GM23338 (cell line): ENCODE measurements around the gene KNG1. TPM values are rescaled to one million over a fixed set of nuclear protein-coding genes. Genes with fewer than 3 reads are reported as not detected.
"Not testable (repeated sequence)": the region's sequence is repeated elsewhere in the genome, so short reads cannot be mapped to it uniquely, and the experiment has no call there.

Experiments
- ATAC-seq: fragments of 200-7000 bp; cut with Tn5 transposase; 3 replicates; pipeline ENCODE4 v1.9.1; 2020
- DNase-seq: peaks from one replicate; pipeline ENCODE4 v3.0.0-alpha.2; 2015; ENCODE audit warnings: low spot score
- H2AFZ ChIP-seq: fragments of 200-600 bp; sonication (generic); 2 replicates; pipeline ENCODE4 v1.8.0; 2016; ENCODE audit warnings: antibody characterized with exemption, mild to moderate bottlenecking, moderate library complexity
- H3F3A ChIP-seq: fragments of 200-600 bp; sonication (generic); replicated peaks from 2 replicates; pipeline ENCODE4 v1.8.0; 2017; ENCODE audit warnings: antibody characterized with exemption, mixed run types, low read depth
- H3K27ac ChIP-seq: fragments of 200-600 bp; sonication (generic); 2 replicates; pipeline ENCODE4 v1.6.1; 2016; ENCODE audit warnings: low read depth
- H3K27me3 ChIP-seq: fragments of 200-600 bp; sonication (generic); 2 replicates; pipeline ENCODE4 v1.8.0; 2016; ENCODE audit warnings: mild to moderate bottlenecking, mixed run types, moderate library complexity; ENCODE audit not compliant: insufficient read depth
- H3K36me3 ChIP-seq: fragments of 200-600 bp; sonication (generic); 2 replicates; pipeline ENCODE4 v1.8.0; 2016; ENCODE audit warnings: mild to moderate bottlenecking; ENCODE audit not compliant: insufficient read depth
- H3K4me1 ChIP-seq: fragments of 200-600 bp; sonication (generic); 2 replicates; pipeline ENCODE4 v1.8.0; 2016; ENCODE audit warnings: mild to moderate bottlenecking, moderate library complexity; ENCODE audit not compliant: insufficient read depth
- H3K4me2 ChIP-seq: fragments of 200-600 bp; sonication (generic); 2 replicates; pipeline ENCODE4 v1.7.1; 2017; ENCODE audit warnings: mixed run types
- H3K4me3 ChIP-seq: fragments of 200-600 bp; sonication (generic); 2 replicates; pipeline ENCODE4 v1.6.1; 2016; ENCODE audit warnings: mixed run types
- H3K79me2 ChIP-seq: fragments of 200-600 bp; sonication (generic); replicated peaks from 2 replicates; pipeline ENCODE4 v1.8.0; 2017; ENCODE audit warnings: mild to moderate bottlenecking; ENCODE audit not compliant: insufficient read depth
- H3K9me2 ChIP-seq: fragments of 200-600 bp; sonication (generic); 2 replicates; pipeline ENCODE4 v1.8.0; 2017; ENCODE audit not compliant: insufficient read depth
- H4K20me1 ChIP-seq: fragments of 200-600 bp; sonication (generic); replicated peaks from 2 replicates; pipeline ENCODE4 v1.8.0; 2017; ENCODE audit warnings: mild to moderate bottlenecking; ENCODE audit not compliant: insufficient read depth
- H3K27ac Mint-ChIP-seq: 2 replicates; pipeline ENCODE4 v1.8.0; 2020; ENCODE audit warnings: inconsistent platforms, mild to moderate bottlenecking, moderate library complexity, mixed read lengths
- H3K27me3 Mint-ChIP-seq: 3 replicates; pipeline ENCODE4 v1.8.0; 2022; ENCODE audit warnings: low read depth, mild to moderate bottlenecking, moderate library complexity, mixed read lengths, inconsistent platforms; ENCODE audit not compliant: insufficient read depth, poor library complexity
- H3K36me3 Mint-ChIP-seq: 3 replicates; pipeline ENCODE4 v1.8.0; 2021; ENCODE audit warnings: low read depth, mild to moderate bottlenecking, inconsistent platforms, moderate library complexity, mixed read lengths
- H3K4me1 Mint-ChIP-seq: 3 replicates; pipeline ENCODE4 v1.8.0; 2020; ENCODE audit warnings: mild to moderate bottlenecking, inconsistent platforms, mixed read lengths
- H3K4me3 Mint-ChIP-seq: 3 replicates; pipeline ENCODE4 v1.8.0; 2021; ENCODE audit warnings: moderate library complexity, mild to moderate bottlenecking, inconsistent platforms, mixed read lengths
- H3K9me3 Mint-ChIP-seq: 3 replicates; pipeline ENCODE4 v1.8.0; 2020; ENCODE audit warnings: moderate library complexity, mild to moderate bottlenecking, inconsistent platforms, mixed read lengths
- REST ChIP-seq: IDR thresholded peaks from one replicate; pipeline ENCODE4 v1.6.1; 2018; ENCODE audit warnings: antibody characterized with exemption; ENCODE audit not compliant: unreplicated experiment
- STAT1 ChIP-seq: IDR thresholded peaks from one replicate; pipeline ENCODE4 v1.6.1; 2016; ENCODE audit warnings: antibody characterized with exemption; ENCODE audit not compliant: unreplicated experiment
- ZNF331 ChIP-seq: fragments of 250-450 bp; sonication (Bioruptor Pico); IDR thresholded peaks from 2 replicates; pipeline ENCODE4 v1.5.0; 2020; ENCODE audit warnings: low read depth, mild to moderate bottlenecking, moderate library complexity
- ZNF462 ChIP-seq: fragments of 250-450 bp; sonication (Bioruptor Pico); IDR thresholded peaks from 2 replicates; pipeline ENCODE4 v1.5.0; 2020; ENCODE audit warnings: mild to moderate bottlenecking, moderate library complexity
- polyA plus RNA-seq: library from polyadenylated mRNA; unstranded; fragments of >200 nt; fragmentation: Nextera tagmentation; extraction: Ambion mirVana; gene quantifications from 2 replicates; pipeline ENCODE4 v1.2.1, GENCODE V29; 2016
- total RNA-seq: library from RNA; depleted of rRNA; stranded (reverse); fragments of >200 nt; shearing (Covaris generic); gene quantifications from 2 replicates; pipeline ENCODE4 v1.2.3, GENCODE V29; 2014

Gene KNG1
- total and polyA plus RNA-seq, 2 experiments from 2014 or later: 0.49 TPM; not detected in 1

- Mint-ChIP-seq H3K27me3 (no peaks in the 10 kb centered on the region), H3K27ac (peak overlapping the region; percentile 85), H3K4me3 (no peak overlapping the region), H3K36me3 (no peaks in the 10 kb centered on the region), H3K4me1 (no peaks in the 10 kb centered on the region), H3K9me3 (no peaks in the 10 kb centered on the region; the same call in 2 of the 3 replicates)
- H3K4me2 ChIP-seq: no peak overlapping the region
- DNase-seq (no peak), ATAC-seq (no peak)
- no peaks in the 10 kb centered on the region for H3K27me3 ChIP-seq
- no peak overlapping the region for H3K27ac ChIP-seq
- no peak overlapping the region for H3K4me3 ChIP-seq
- H3K36me3 ChIP-seq: no peaks in the 10 kb centered on the region
- no peak for TF ChIP-seq ZNF462
- no peak for TF ChIP-seq STAT1
- no peak for TF ChIP-seq REST
- TF ChIP-seq ZNF331 (CRISPR knock-in tag): no peak
- no peaks in the 10 kb centered on the region for H4K20me1 ChIP-seq
- H3F3A ChIP-seq: no peaks in the 10 kb centered on the region
- peak overlapping the region; percentile 84 for H2AFZ ChIP-seq
- no peaks in the 10 kb centered on the region for H3K4me1 ChIP-seq
- H3K9me2 ChIP-seq: peaks cover 3% of the 10 kb centered on the region; the same call in 1 of the 2 replicates
- no peaks in the 10 kb centered on the region for H3K79me2 ChIP-seq
Measured at GRCh38 chr3:186700267-186700666, 16.9 kb upstream of the KNG1 start.

GRCh38 chr3:186702451-186702850, 14.7 kb upstream of the KNG1 start:
- not testable (repeated sequence) for H3K9me2 ChIP-seq, H3K27me3 Mint-ChIP-seq, H3K79me2 ChIP-seq, H3K36me3 ChIP-seq, H3K27ac ChIP-seq, H4K20me1 ChIP-seq, H3F3A ChIP-seq, H3K9me3 Mint-ChIP-seq, H3K27ac Mint-ChIP-seq, H3K36me3 Mint-ChIP-seq, H3K4me1 ChIP-seq, DNase-seq, H3K4me2 ChIP-seq, ATAC-seq, H3K27me3 ChIP-seq, H3K4me1 Mint-ChIP-seq, H3K4me3 Mint-ChIP-seq, H3K4me3 ChIP-seq
- H2AFZ ChIP-seq: peak overlapping the region; percentile 28; the same call in 1 of the 2 replicates
